ENCODE data around the gene PTPRJ.

Gene PTPRJ

DNA sequence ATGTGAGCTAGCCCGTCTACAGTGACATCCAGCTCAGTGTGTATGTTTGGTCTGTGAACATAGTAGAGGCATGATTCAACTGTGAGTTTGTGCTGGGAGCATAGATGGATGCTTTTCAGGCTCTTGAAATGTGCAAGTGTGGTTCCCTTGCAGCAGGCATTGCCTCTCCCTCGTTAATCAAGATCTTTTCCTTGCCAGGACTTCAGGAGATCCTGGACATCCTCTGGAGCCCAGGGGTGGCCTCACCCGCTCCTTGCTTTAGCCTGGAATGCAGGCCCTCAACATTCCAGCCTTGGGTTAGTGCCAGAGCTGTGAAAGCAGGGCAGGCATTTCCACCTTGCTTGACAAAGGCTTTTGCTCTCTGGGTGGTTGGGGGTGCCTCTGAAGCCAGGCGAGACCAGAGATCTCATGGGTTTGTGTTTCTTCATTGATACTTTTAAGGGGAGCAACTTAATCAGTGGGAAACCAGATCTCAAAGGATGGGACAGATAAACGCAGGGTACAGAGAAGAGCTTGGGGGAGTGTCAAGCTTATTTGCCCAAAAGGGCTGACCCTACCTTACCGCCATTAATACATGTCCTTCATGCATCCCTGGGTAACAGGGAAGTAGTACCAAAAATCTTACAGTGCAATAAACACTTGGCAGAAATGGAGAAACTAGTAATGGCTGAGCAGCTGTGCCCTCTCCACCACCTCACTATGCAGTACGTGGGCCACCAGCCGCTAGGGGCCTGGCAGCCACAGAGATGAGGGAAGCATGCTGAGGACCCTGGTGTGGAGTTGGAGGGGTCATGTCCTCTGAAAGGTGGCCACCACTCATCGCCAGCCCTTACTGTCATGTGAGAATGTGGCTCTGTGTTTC is 72.1 kb downstream of the PTPRJ start:
- no peak for DNase-seq (ENCODE audit: low read depth)
- H3K4me3 ChIP-seq (ENCODE audit: low read depth, low read length), result no peak overlapping the region

DNA sequence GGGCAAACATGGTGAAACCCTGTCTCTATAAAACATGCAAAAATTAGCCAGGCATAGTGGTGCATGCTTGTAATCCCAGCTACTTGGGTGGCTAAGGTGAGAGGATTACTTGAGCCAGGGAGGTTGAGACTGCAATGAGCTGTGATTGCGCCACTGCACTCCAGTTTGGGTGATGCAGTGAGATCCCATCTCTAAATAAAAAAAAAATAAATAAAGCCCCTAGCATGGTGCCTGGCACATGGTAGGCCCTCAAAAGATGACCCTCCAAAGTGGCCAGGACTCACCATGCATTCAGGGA is 74.6 kb downstream of the PTPRJ start:
- no peak overlapping the region for H3K4me3 ChIP-seq (ENCODE audit: low read depth, low read length)
- no peak for DNase-seq (ENCODE audit: low read depth)

DNA sequence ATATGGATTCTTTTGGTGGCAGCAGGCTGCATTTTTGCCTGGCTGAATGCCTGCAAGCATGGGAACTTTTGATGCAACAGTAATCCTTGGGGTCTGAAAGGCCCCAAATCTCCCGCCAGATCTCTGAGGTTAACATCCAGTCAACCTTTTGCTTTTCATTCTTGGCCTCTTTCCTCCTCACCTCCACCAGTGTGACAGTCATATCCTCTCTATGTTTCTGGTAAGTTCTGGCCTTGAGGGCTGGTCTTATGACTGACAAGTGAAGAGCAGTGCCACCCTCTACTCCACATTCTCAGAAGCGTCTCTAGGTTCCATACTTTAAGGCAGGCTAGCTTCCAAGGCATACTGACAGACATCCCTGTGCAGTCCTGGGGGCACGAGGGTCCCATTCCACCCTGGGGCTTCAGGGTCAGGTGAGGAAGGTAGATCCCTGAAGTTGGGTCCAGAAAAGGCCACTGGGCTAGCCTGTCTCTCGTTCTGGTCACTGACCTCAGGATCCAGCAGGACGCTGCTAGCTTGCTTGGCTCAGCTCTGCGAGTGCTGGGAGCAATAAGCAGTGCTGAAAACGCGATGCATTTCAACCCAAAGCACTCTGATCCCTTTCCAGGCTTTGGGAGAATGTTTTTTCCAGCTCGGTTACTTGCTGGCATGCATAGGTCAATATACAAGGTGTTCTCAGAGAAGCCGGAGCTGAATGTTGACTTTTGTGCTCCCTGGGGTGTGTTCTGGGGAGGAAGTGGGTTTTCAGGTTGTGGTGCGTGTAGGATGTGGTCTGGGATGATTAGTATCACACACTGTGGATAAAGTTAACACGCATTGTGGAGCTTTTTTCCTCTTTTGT is 75.2 kb downstream of the PTPRJ start:
- peak; percentile 29 for DNase-seq (ENCODE audit: low read depth)
- H3K4me3 ChIP-seq (ENCODE audit: low read depth, low read length), result no peak overlapping the region

DNA sequence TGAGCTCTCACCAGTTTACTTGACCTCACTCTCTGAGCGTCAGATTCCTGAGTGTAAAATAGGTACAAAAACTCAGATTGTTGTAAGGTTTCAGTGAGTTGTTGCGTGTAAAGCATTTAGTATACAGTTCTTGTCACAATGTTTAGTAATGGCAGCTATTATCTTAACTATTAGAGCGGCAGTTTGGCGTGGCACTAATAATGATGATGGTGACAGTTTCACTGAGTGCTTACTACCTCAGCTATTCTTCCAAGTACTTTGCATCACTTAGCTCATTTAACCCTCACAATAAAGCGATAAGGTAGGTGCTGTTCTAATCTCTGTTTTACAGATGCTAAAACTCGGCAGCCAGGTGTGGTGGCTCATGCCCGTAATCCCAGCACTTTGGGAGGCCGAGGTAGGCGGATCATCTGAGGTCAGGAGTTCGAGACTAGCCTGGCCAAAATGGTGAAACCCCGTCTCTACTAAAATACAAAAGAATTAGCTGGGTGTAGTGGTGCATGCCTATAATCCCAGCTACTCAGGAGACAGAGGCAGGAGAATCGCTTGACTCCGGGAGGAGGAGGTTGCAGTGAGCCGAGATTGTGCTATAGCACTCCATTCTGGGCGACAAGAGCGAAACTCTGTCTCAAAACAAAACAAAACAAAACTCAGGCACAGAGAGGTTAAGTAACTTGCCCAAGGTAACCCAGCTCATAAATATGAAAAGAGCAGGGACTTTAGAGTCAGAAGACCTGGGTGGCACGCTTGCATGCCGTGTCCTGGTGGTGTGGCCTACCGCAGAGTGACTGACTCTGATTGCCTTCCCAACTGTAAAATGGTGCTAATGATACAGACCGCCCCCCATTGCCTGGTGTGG is 76.2 kb downstream of the PTPRJ start:
- no peak for DNase-seq (ENCODE audit: low read depth)
- H3K4me3 ChIP-seq (ENCODE audit: low read depth, low read length), result no peak overlapping the region

DNA sequence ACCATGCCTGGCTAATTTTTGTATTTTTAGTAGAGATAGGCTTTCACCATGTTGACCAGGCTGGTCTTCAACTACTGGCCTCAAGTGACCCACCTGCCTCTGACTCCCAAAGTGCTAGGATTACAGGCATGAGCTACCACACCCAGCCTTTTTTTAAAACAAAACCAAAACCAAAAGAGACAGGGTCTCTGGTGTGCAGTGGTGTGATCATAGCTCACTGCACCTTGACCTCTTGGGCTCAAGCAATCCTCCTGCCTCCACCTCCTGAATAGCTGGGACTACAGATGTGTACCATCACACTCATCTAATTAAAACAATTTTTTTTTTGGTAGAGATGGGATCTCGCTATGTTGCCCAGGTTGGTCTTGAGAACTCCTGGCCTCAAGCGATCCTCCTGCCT is 77.7 kb downstream of the PTPRJ start:
- DNase-seq (ENCODE audit: low read depth), result no peak
- no peak overlapping the region for H3K4me3 ChIP-seq (ENCODE audit: low read depth, low read length)

DNA sequence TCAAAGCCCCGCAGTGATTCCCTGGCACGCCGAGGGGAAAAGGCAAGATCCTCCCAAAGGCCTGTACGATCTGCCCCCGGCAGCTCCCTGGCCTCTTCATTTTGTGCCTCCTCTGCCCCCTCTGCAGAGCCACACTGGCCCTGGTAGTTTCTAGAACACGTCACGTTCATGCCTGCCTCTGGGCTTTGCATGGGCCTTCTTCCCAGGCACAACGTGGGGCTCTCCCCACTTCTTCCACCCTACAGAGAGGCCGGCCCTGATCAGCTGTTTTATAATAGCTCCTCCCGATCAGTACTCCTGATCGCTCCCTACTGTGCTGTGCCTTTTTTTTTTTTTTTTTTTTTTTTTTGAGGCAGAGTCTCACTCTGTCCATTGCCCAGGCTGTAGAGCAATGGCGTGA is 78.4 kb downstream of the PTPRJ start:
- H3K4me3 ChIP-seq (ENCODE audit: low read depth, low read length), result no peak overlapping the region
- no peak for DNase-seq (ENCODE audit: low read depth)

DNA sequence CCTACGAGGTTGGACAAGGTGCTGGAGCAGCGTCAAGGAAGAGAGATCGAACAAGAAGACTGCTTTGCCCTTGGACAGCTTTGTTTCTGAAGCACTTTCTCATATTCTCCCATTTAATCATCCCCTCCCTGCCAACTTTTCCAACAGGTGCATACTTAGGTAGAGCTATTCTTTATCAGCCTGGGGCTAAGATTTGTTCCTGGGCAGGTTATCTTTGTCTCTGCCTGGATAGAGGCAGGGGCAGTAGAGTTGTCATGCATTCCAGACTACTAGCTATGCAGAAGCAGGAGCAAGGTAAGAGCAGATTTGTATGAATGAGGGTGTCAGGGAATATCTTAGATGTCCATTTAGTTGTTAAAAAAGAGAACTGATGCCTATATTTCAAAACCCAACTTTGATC is 82.3 kb downstream of the PTPRJ start:
- no peak overlapping the region for H3K4me3 ChIP-seq (ENCODE audit: low read depth, low read length)
- DNase-seq (ENCODE audit: low read depth), result no peak

DNA sequence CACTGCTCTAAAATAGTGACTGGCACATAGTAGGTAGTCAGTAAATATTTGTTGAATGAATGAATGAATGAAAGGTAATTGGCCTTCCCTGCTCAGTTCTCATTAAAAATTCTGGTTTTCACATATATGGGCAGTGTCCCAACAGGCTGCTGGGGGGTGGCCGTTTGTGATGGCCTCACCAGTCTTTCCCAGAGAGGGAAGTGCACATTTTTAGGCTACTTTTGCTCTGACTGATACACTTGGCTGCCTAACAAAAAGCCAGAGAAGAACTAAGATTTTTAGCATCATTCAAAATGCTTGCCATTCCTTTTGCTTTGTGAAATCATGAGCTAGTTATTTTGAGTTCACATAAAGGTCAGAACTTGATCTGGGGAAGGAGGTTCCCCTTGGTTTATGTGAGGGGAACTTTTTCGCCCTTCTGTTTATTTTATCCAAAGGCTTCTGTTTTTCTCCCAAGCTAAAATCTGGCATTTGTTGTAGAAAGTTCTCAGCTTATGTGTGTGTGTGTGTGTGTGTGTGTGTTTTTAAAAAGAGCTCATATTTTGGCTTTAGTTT is 83.1 kb downstream of the PTPRJ start:
- no peak overlapping the region for H3K4me3 ChIP-seq (ENCODE audit: low read depth, low read length)
- DNase-seq (ENCODE audit: low read depth), result peak; percentile 86

DNA sequence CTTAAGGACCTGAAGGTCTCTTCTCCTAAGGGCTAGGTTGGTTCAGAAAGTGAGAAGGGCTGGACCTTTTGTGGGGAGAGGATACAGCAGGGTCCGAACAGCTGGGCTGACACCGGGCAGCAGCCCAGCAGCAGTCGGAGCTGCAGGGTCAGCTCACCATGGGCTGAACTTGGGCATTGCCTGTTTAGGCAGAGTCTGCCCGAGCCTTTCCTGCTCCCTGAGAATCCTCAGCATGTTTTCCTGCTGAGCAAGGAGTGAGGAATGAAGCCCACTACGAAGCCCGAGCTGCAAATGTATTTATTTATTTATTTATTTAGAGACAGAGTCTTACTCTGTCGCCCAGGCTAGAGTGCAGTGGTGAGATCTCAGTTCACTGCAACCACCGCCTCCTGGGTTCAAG is 83.9 kb downstream of the PTPRJ start:
- no peak for DNase-seq (ENCODE audit: low read depth)
- no peak overlapping the region for H3K4me3 ChIP-seq (ENCODE audit: low read depth, low read length)

DNA sequence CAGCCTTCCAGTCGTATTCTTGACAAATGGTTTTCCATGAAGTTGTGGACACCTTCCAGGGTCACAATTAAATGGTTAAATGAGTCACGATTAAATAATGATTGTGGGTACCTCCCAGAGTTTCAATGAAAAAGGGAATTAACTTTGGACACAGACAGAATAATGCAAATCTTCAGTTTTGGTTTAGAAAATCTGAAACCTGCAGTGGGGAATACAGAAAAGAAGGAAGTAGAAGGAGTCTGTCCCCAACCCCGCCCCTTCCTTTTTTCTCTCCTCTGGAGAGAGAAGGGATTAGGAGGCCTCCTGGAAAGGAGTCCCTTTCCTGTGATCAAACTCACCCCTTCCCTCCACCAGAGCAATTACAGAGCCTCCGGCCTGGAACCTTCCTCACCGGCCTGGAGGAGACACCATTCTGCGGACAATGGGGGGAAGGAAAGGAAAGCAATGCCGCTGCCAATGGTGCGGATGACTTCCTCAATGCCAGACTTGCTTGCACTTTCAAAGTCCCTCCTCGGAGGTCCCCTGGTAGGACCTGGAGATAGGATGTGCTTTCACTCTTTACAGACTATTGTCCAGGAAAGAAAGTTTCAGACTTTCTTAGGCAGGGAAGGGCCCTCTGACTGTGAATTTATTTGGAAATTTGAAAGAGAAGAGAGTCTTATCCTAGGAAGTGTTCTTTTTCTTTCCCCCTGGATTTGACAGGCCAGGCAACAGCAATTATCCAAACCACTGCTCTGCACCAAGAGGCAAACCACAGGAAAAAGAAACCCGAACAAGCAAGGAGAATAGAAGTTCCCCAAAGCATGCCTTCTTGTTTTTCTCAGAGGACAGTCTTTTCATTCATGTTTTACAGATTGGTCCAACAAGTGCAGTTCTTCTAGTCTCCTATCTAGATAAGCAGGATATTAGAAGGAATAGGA is 86.8 kb downstream of the PTPRJ start:
- no peak overlapping the region for H3K4me3 ChIP-seq (ENCODE audit: low read depth, low read length)
- no peak for DNase-seq (ENCODE audit: low read depth)

DNA sequence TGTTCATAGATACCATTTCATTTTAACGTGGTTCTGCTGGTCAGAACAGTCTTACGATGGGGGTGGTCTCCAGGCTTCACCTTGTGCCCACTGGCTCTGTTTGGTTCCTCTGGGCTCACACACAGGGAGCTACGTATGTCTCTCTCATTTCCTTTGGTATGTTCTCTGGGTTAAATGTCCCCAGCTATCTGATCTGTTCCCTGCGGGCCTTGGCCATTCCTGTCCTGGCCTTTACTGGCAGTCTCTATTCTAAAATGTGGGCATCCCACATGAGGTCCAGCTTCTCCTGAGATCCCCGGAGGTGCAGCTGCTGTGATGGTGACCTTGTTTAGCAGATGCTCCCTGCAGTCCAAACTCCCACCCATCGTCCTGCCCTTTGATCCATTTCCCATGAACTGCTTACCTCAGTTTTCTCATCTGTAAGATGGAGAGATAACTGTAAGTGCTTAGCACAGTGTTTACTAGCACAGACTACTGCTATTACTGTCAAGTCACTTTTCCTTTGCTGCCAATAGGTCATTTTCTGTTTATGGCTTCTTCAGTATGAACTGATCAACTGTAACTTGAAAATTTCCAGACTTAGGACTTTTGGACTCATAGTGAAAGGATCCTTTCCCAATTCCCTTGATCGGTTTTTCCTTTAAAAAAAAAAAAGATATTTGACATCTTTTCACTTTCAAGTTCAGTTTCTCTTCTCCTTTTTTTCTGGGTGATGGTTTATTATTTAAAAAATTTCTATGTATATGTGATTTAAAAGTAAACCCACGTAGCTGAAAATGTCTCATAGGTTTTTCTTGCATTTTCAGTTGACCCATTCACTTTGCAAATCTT is 92.9 kb downstream of the PTPRJ start:
- DNase-seq (ENCODE audit: low read depth), result no peak
- H3K4me3 ChIP-seq (ENCODE audit: low read depth, low read length), result no peak overlapping the region

DNA sequence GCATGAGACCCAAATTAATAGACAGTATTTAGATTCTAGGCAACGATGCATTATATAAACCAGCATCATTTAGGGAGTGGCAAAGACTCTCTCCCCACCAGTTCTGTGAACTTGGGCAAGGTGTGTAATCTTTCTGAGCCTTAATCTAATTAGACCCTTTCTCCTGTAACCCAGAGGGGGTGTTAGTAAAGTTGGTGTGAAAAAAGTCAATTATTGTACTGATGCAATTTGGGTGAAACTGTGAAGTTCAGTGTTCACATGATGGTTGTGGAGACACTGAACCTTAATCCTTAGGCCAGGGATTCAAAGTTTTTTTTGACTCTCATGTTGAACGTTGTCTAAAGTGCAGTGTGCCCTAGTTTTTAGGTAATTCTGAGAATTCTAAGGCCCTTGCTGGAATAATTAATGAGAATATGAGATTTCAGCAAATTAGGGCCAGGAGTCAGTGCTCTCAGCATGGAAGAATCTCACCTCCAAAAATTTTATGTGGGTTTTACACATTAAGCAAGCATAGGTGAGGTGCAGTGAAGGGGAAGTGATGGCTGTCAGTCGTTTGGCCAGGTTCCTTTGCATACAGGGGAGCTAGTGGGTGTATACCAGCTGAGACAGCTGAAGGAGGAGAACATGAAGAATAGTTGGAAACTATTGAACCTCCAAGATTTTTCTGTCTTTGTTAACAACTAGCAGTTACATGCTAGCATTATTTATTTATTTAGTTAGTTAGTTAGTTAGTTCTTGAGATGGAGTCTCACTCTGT is 94.2 kb downstream of the PTPRJ start:
- DNase-seq (ENCODE audit: low read depth), result no peak
- no peak overlapping the region for H3K4me3 ChIP-seq (ENCODE audit: low read depth, low read length)

DNA sequence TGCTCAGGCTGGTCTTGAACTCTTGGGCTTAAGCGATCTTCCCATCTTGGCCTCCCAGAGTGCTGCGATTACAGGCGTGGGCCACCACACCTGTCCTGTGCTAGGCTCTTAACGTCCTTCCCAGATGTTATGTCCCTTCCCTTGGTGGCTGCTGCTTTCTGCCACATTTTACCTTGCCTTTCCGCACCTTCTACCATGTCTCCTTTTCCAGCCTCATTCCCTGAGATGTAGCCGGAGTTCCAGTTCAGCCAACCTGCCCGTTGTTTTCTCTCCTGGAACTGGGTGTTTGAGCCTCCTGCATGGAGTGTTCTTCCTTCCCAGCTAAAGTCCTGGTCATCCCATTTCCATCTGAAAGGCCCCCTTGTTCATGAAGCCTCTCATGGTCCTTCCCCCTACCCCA is 95.3 kb downstream of the PTPRJ start:
- H3K4me3 ChIP-seq (ENCODE audit: low read depth, low read length), result no peak overlapping the region
- no peak for DNase-seq (ENCODE audit: low read depth)

DNA sequence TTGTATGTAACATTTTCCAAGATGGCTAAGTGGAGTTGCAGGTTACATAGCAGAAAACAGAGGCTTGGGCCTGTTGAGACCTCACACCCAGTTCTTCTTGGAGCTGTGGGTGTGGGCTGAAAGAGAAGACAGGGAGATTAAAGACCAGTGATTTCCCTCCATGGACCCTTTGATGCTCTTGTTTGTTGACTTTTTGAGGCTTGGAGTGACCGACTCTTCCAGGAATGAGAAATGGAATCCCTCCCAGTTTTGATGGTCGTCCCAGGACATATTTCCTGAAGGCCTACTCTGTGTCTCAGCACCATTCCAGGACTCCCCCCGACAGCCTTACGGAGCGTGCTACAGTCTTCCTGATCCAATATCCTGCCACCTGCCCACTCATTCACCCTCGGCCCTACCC is 96.9 kb downstream of the PTPRJ start:
- DNase-seq (ENCODE audit: low read depth), result no peak
- no peak overlapping the region for H3K4me3 ChIP-seq (ENCODE audit: low read depth, low read length)

DNA sequence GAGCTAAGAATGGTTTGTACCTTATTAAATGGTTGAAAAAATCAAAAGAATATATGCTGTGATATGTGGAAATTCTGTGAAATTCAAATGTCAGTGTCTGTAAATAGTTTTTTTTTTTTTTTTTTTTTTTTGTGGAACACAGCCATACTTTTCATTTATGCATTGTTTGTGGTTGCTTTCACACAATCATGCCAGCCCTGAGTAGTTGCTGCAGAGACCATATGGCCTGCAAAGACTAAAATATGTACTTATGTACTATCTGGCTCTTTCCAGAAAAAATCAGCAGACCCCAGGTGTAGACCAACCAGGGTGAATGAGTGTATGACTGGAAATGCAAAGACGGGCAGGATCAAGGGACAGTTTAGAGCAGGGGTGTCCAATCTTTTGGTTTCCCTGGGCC is 98.3 kb downstream of the PTPRJ start:
- no peak overlapping the region for H3K4me3 ChIP-seq (ENCODE audit: low read depth, low read length)
- no peak for DNase-seq (ENCODE audit: low read depth)

DNA sequence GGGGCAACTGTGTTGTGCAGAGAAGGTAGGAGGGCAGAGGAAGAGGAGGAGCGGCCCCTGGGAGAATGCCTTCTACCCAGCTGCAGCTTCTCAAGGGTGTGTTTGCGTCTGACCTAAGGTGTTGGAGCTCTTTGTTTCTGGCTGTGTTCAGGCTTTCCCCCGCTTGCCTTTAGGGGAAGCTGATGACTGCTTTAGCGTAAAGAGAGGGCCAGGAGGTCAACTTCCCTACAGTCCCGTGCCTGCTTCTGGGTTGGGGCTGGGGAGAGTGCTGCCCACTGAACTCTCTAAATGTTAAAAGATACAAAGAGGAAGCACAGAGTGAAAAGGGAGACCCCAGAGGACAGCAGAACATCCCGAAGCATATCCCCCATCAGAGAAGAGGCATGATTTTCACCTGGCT is 99.2 kb downstream of the PTPRJ start:
- H3K4me3 ChIP-seq (ENCODE audit: low read depth, low read length), result no peak overlapping the region
- DNase-seq (ENCODE audit: low read depth), result no peak

DNA sequence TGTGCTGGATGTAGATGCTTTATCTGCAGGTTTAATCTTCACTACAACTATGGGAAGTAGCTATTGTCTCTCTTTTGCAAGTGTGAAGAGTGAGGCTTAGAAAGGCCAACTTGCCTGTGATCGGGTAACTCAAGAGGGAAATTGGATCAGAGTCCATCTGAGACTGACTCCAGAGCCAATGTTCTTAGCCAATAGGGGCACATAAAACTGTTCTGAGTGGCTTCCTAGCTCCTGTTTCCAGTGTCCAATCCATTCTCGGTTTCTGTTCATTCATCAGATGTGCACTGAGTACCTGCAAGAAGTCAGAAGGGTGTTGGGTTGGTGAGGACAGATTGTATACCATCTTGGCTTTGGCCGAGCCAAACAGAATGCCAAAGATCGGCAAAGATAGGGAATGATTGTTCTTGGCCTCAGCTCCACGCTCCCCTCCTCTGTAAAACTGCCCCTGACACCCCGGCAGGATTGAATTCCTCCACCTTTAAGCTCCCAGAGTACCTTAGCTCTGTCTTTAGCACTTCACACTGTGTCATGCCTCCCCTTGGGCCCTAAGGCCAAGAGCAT is 100.0 kb downstream of the PTPRJ start:
- no peak for DNase-seq (ENCODE audit: low read depth)

More for the DNA sequence above, 100.0 kb downstream of the PTPRJ start:
- H3K4me3 ChIP-seq (ENCODE audit: low read depth, low read length), result no peak overlapping the region
